ENCODE results near the gene IQGAP2.

Gene IQGAP2

DNA sequence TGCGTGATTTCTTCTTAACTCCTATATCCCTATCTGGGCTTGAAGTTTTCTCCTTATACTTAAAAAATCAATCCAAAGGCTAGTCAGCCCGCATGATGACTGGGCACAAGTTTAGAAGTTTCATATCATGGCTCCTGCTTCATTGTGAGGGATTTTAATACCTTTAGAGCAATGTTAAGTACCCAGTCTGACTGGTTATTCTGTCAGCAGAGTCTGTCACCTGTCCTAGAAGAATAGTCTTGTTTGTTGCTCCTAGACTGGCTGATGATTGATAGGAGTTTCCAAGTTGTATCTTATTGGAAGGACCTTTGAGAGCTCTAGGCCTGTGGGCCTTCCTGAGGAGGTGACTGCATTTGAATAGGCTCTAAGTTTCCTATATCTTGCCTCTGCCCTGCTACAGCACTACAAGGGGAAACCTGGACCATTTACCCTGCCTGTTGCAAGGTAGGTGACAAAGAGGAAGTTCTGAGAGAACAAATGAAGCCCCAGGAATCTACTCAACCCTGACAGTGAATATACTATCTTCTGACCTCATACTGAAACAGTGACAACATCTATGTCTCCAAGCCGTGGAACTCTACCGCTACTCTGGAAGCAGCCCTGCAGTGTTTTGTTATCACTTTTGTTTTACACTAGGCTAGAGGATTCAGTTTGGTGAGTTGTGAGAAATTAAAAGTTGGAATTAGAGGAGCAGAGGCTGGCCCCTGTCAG is 153.6 kb downstream of the IQGAP2 start:
- peak; percentile 69 for ATAC-seq (replicated peaks)
- H3K27me3 Mint-ChIP-seq, result no peaks in the 10 kb centered on the region
- H3K27ac Mint-ChIP-seq, result peak overlapping the region; percentile 88 to 90
- no peak for DNase-seq
- peak overlapping the region in 1 of 2 donors; percentile 38 for H3K4me3 Mint-ChIP-seq
- H3K9me3 Mint-ChIP-seq, result no peaks in the 10 kb centered on the region
- H3K4me1 Mint-ChIP-seq (ENCODE audit: low read depth in 2 of 2), result peaks cover 30 to 74% of the 10 kb centered on the region in 2 donors
- peaks cover 20% of the 10 kb centered on the region for H3K36me3 Mint-ChIP-seq (ENCODE audit: insufficient read depth)

GRCh38 chr5:76560952-76561891 is 158.1 kb downstream of the IQGAP2 start:
- DNase-seq (no peak), ATAC-seq (replicated peaks) (no peak)
- Mint-ChIP-seq H3K4me1 (ENCODE audit: low read depth in 2 of 2) (peaks cover 20 to 55% of the 10 kb centered on the region in 2 donors), H3K36me3 (ENCODE audit: insufficient read depth) (peaks cover 44% of the 10 kb centered on the region), H3K4me3 (no peak overlapping the region), H3K9me3 (no peaks in the 10 kb centered on the region), H3K27me3 (no peaks in the 10 kb centered on the region), H3K27ac (peak overlapping the region; percentile 51 to 71)

DNA sequence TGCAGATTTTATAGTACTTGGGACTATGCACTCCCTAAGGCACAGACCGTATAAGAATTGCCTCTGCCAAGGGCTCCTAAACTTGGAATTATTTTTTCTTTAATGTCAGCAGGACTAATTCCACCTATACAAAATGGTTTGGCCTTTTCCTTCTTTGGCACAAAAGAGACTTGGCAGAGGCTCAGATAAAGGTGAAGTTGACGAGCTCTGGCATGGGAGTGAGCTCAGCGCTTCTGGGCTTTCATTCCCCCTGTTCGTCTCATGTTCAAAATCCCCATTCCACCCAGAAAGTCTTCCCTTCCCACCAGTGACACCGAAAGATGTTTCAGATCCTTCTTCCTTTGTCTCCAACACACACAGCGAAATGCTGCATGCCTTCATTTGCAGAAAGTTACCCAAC is 158.9 kb downstream of the IQGAP2 start:
- peaks cover 44% of the 10 kb centered on the region for H3K36me3 Mint-ChIP-seq (ENCODE audit: insufficient read depth)
- peak overlapping the region; percentile 51 to 71 for H3K27ac Mint-ChIP-seq
- no peaks in the 10 kb centered on the region for H3K27me3 Mint-ChIP-seq
- no peak for DNase-seq
- H3K4me1 Mint-ChIP-seq (ENCODE audit: low read depth in 2 of 2), result peaks cover 20 to 54% of the 10 kb centered on the region in 2 donors
- no peak overlapping the region for H3K4me3 Mint-ChIP-seq
- no peaks in the 10 kb centered on the region for H3K9me3 Mint-ChIP-seq
- no peak for ATAC-seq (replicated peaks)

DNA sequence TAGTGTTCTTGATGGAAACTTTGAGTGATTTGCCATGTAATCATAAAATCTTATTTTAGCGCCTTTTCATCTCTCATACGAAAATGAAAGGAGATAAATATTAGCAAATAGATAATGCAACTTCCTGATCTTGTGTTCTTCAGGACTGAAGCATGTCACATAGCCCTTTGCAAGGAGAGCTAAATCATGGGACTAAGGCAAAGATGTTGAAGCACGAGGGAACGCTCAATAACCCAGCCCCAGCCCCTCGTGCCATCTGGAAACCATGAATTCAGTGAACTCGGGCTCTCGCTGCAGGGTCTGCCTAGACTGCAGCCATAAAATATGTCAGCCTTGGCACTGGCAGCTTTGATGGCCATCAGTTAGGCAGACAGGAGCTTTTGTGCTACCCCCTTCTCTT is 161.9 kb downstream of the IQGAP2 start:
- H3K27me3 Mint-ChIP-seq, result no peaks in the 10 kb centered on the region
- H3K9me3 Mint-ChIP-seq, result no peaks in the 10 kb centered on the region
- peaks cover 24% of the 10 kb centered on the region for H3K36me3 Mint-ChIP-seq (ENCODE audit: insufficient read depth)
- H3K27ac Mint-ChIP-seq, result peak overlapping the region in 1 of 2 donors; percentile 70
- no peak for ATAC-seq (replicated peaks)
- peaks cover 15 to 55% of the 10 kb centered on the region in 2 donors for H3K4me1 Mint-ChIP-seq (ENCODE audit: low read depth in 2 of 2)
- no peak for DNase-seq
- no peak overlapping the region for H3K4me3 Mint-ChIP-seq

DNA sequence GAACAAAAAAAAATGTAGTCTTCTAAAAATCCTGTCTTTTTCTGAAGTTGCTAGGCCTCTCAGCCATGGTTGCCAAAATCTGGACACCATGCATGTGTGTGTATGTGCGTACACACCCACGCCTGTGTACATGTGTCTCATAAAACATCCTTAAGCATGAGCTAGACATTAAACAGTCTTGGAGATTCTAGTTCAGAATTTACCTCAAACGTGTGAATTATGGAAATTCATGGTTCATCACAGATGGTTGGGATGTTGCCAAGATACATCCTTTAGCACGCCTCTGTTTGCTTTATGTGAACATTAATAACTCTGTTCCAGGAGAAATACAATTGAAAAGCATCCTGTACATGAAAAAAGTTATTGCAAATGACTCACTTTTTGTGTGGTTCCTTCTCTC is 167.1 kb downstream of the IQGAP2 start:
- DNase-seq, result no peak
- H3K27me3 Mint-ChIP-seq, result no peaks in the 10 kb centered on the region

GRCh38 chr5:76571559-76571958 is 168.5 kb downstream of the IQGAP2 start:
- Mint-ChIP-seq H3K4me1 (ENCODE audit: low read depth in 2 of 2) (peaks cover 8 to 29% of the 10 kb centered on the region in 2 donors), H3K27me3 (no peaks in the 10 kb centered on the region), H3K9me3 (no peaks in the 10 kb centered on the region), H3K27ac (peak overlapping the region; percentile 53 to 84), H3K36me3 (ENCODE audit: insufficient read depth) (peaks cover 32% of the 10 kb centered on the region), H3K4me3 (no peak overlapping the region)
- no peak for DNase-seq
- no peak for ATAC-seq (replicated peaks)

More for the DNA sequence above, 167.1 kb downstream of the IQGAP2 start:
- peaks cover 22% of the 10 kb centered on the region for H3K36me3 Mint-ChIP-seq (ENCODE audit: insufficient read depth)
- ATAC-seq (replicated peaks), result no peak
- H3K9me3 Mint-ChIP-seq, result no peaks in the 10 kb centered on the region
- peaks cover 19 to 42% of the 10 kb centered on the region in 2 donors for H3K4me1 Mint-ChIP-seq (ENCODE audit: low read depth in 2 of 2)
- no peak overlapping the region for H3K4me3 Mint-ChIP-seq
- H3K27ac Mint-ChIP-seq, result no peak overlapping the region

- H3K36me3 Mint-ChIP-seq (ENCODE audit: insufficient read depth), result peaks cover 44% of the 10 kb centered on the region
- no peak overlapping the region for H3K4me3 Mint-ChIP-seq
- no peaks in the 10 kb centered on the region for H3K9me3 Mint-ChIP-seq
- DNase-seq (no peak), ATAC-seq (replicated peaks) (no peak)
- peak overlapping the region; percentile 17 to 78 for H3K27ac Mint-ChIP-seq
- no peaks in the 10 kb centered on the region for H3K27me3 Mint-ChIP-seq
- H3K4me1 Mint-ChIP-seq (ENCODE audit: low read depth in 2 of 2), result peaks cover 9 to 27% of the 10 kb centered on the region in 2 donors
These were observed 173.4 kb downstream of the IQGAP2 start for GRCh38 chr5:76576450-76576849.

- DNase-seq (no peak), ATAC-seq (replicated peaks) (no peak)
- H3K9me3 Mint-ChIP-seq, result no peaks in the 10 kb centered on the region
- H3K4me1 Mint-ChIP-seq (ENCODE audit: low read depth in 2 of 2), result peaks cover 12 to 27% of the 10 kb centered on the region in 2 donors
- peak overlapping the region in 1 of 2 donors; percentile 78 for H3K27ac Mint-ChIP-seq
- no peak overlapping the region for H3K4me3 Mint-ChIP-seq
- no peaks in the 10 kb centered on the region for H3K27me3 Mint-ChIP-seq
- H3K36me3 Mint-ChIP-seq (ENCODE audit: insufficient read depth), result peaks cover 39% of the 10 kb centered on the region
These were observed 173.9 kb downstream of the IQGAP2 start for GRCh38 chr5:76576996-76577395.

- no peak for ATAC-seq (replicated peaks)
These were observed 176.3 kb downstream of the IQGAP2 start for GRCh38 chr5:76579166-76579937.

DNA sequence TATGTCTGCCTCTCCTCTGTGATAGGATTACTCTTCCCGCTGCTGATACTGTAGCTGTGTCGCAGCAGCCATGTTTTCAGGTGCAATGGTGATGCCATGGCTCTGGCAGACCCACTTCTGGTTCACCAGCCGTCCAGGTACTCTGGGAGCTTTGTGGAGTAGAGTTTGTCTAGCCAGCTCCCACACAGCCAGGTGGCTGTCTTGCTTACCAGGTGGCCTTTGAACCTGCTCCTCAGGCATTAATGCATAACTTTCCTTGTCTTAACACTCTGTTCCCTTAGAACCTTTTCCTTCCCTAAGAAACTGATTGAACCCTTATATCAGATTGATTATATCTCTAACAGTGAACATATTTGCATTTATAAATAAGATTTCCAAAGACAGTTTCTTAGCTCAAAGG is 177.9 kb downstream of the IQGAP2 start:
- Mint-ChIP-seq H3K36me3 (ENCODE audit: insufficient read depth) (peaks cover 39% of the 10 kb centered on the region), H3K4me1 (ENCODE audit: low read depth in 2 of 2) (peaks cover 14 to 41% of the 10 kb centered on the region in 2 donors), H3K27me3 (no peaks in the 10 kb centered on the region), H3K9me3 (no peaks in the 10 kb centered on the region), H3K27ac (peak overlapping the region; percentile 61 to 88), H3K4me3 (no peak overlapping the region)
- no peak for ATAC-seq (replicated peaks)
- no peak for DNase-seq

More at GRCh38 chr5:76579166-76579937, 176.3 kb downstream of the IQGAP2 start:
- Mint-ChIP-seq H3K27ac (no peak overlapping the region), H3K4me3 (no peak overlapping the region), H3K36me3 (ENCODE audit: insufficient read depth) (peaks cover 35% of the 10 kb centered on the region), H3K9me3 (no peaks in the 10 kb centered on the region), H3K27me3 (no peaks in the 10 kb centered on the region), H3K4me1 (ENCODE audit: low read depth in 2 of 2) (peaks cover 14 to 37% of the 10 kb centered on the region in 2 donors)
- DNase-seq, result no peak

- DNase-seq (no peak), ATAC-seq (replicated peaks) (no peak)
- Mint-ChIP-seq H3K27me3 (no peaks in the 10 kb centered on the region), H3K4me3 (no peak overlapping the region), H3K36me3 (ENCODE audit: insufficient read depth) (peaks cover 30% of the 10 kb centered on the region), H3K4me1 (ENCODE audit: low read depth in 2 of 2) (peaks cover 14 to 41% of the 10 kb centered on the region in 2 donors), H3K9me3 (no peaks in the 10 kb centered on the region), H3K27ac (peak overlapping the region in 1 of 2 donors; percentile 88)
These were observed 179.4 kb downstream of the IQGAP2 start for GRCh38 chr5:76582230-76583162.
